Upper lobe of right lung (tissue), 1 donor: Measurements from ENCODE around the gene CWC22. TPM values are rescaled to one million over a fixed set of nuclear protein-coding genes. Genes with fewer than 3 reads are reported as not detected.
"Not testable (repeated sequence)": the region's sequence is repeated elsewhere in the genome, so short reads cannot be mapped to it uniquely, and the experiment has no call there.

Experiments
- ATAC-seq: fragments of 200-7000 bp; cut with Tn5 transposase; one replicate; pipeline ENCODE4 v1.9.1; 2020; ENCODE audit warnings: mild to moderate bottlenecking, moderate library complexity
- DNase-seq: peaks from one replicate; pipeline ENCODE4 v3.0.0-alpha.2; 2020
- H3K27ac ChIP-seq: fragments of 200-600 bp; one replicate; pipeline ENCODE4 v1.8.0; 2022
- H3K27me3 ChIP-seq: fragments of 200-600 bp; one replicate; pipeline ENCODE4 v1.8.0; 2022; ENCODE audit warnings: mild to moderate bottlenecking
- H3K36me3 ChIP-seq: fragments of 200-600 bp; one replicate; pipeline ENCODE4 v1.8.0; 2022
- H3K4me1 ChIP-seq: fragments of 200-600 bp; one replicate; pipeline ENCODE4 v1.8.0; 2022
- H3K4me3 ChIP-seq: fragments of 200-600 bp; one replicate; pipeline ENCODE4 v1.8.0; 2022; ENCODE audit warnings: mild to moderate bottlenecking
- H3K9me3 ChIP-seq: fragments of 200-600 bp; one replicate; pipeline ENCODE4 v1.8.0; 2022
- intact Hi-C: fragments of 100-400 bp; cut with DNase I; formaldehyde crosslinking; loops from one replicate; pipeline ENCODE4 v1.11.0; 2022
- total RNA-seq: library from RNA; stranded (reverse); fragmentation: NEBNext Ultra II Directional; extraction: Animal tissue kit (Norgen Biotek cat#: 25700); gene quantifications from one replicate; pipeline ENCODE4 v1.2.1, GENCODE V29; 2021
- TF ChIP-seq, protein P1 (sequence below): fragments of 200-600 bp; IDR thresholded peaks from one replicate; pipeline ENCODE4 v1.8.0; 2022; ENCODE audit warnings: antibody characterized with exemption
- donor health status: DM: no; HTN: yes; CAD: no; lungs with severe emphysema.

The CWC22 gene
- total RNA-seq, 1 donor from 2014 or later: 19.8 TPM

DNA sequence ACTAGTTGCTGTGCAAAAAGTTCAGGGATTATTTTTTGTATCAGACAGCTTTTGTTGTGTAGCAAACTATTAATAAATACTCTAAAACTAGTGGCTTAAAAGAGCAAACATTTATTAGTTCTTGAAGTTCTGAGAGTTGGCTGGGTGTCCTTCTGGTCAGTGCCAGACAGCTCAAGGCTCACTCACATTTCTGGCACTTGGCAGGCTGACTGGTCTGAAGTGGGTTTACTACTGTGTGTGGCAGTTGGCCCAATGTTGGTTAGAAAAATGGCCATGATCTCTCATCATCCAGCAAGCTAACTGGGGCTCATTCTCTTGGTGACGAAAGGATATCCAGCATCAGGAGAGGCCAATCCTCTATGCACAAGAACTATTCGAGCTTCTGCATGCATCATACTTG is 74.3 kb downstream of the CWC22 start:
- Histone ChIP-seq H3K27ac (no peak overlapping the region), H3K4me1 (no peaks in the 10 kb centered on the region), H3K4me3 (no peak overlapping the region), H3K36me3 (no peaks in the 10 kb centered on the region), H3K27me3 (no peaks in the 10 kb centered on the region), H3K9me3 (no peaks in the 10 kb centered on the region)
- ATAC-seq (peak; percentile 85), DNase-seq (peak; percentile 66)
- intact Hi-C loops: no loop called here
- TF ChIP-seq, protein P1, sequence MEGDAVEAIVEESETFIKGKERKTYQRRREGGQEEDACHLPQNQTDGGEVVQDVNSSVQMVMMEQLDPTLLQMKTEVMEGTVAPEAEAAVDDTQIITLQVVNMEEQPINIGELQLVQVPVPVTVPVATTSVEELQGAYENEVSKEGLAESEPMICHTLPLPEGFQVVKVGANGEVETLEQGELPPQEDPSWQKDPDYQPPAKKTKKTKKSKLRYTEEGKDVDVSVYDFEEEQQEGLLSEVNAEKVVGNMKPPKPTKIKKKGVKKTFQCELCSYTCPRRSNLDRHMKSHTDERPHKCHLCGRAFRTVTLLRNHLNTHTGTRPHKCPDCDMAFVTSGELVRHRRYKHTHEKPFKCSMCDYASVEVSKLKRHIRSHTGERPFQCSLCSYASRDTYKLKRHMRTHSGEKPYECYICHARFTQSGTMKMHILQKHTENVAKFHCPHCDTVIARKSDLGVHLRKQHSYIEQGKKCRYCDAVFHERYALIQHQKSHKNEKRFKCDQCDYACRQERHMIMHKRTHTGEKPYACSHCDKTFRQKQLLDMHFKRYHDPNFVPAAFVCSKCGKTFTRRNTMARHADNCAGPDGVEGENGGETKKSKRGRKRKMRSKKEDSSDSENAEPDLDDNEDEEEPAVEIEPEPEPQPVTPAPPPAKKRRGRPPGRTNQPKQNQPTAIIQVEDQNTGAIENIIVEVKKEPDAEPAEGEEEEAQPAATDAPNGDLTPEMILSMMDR: no peak

DNA sequence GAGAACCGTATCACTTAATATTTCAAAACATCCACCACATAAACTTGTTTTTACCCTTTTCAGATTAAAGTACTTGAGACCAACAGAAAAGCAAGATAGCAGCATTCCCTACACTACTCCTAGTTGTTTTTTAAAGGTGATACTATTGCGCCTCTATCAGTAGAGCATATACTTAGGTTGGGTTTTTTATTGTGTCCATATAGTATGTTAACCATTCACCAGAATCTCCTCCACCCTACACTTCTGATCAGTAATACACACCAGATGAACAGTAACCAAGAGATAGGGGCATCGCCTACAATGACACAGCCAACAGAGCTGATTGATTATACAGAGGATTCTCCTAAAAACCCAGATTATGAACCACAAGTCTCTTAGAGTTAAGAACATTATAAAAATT is 75.6 kb downstream of the CWC22 start:
- Histone ChIP-seq H3K9me3 (no peaks in the 10 kb centered on the region), H3K27me3 (no peaks in the 10 kb centered on the region), H3K27ac (no peak overlapping the region), H3K4me3 (no peak overlapping the region), H3K36me3 (no peaks in the 10 kb centered on the region), H3K4me1 (no peaks in the 10 kb centered on the region)
- ATAC-seq (no peak), DNase-seq (no peak)
- intact Hi-C loops: no loop called here
- TF ChIP-seq, protein P1: no peak

DNA sequence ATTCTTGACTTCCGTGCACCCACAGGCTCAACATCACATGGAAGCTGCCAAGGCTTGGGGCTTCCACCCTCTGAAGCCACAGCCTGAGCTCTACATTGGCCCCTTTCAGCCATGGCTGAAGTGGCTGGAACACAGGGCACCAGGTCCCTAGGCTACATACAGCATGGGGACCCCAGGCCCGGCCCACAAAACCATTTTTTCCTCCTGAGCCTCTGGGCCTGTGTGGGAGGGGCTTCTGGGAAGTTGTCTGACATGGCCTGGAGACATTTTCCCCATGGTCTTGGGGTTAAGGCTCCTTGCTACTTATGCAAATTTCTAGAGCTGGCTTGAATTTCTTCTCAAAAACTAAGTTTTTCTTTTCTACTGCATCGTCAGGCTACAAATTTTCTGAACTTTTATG is 77.1 kb downstream of the CWC22 start:
- H3K4me1 ChIP-seq, H3K4me3 ChIP-seq, H3K27ac ChIP-seq, H3K9me3 ChIP-seq, H3K27me3 ChIP-seq, intact Hi-C loops, ATAC-seq, H3K36me3 ChIP-seq, DNase-seq: not testable (repeated sequence)

DNA sequence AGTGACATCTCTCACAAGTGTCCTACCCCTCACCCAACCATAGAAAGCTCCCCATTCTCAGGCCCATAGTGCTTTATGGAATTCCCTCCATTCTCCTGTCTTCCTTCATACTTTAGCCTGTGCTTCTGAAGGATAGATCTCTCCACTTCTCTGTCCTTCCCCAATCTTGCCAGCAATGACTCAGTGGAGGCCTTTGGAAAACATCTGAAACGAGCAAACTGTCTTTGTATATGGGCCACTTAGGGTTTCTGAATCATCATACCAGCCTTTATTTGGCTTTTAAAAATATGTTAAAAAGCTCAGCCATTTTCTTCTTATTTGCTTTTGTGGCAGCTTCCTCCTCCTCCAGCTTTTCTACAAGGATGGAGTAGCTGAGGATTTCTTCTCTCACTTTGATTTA is 80.1 kb downstream of the CWC22 start:
- H3K36me3 ChIP-seq: no peaks in the 10 kb centered on the region
- no peaks in the 10 kb centered on the region for H3K27me3 ChIP-seq
- ATAC-seq (no peak), DNase-seq (no peak)
- H3K4me3 ChIP-seq: no peak overlapping the region
- no peaks in the 10 kb centered on the region for H3K4me1 ChIP-seq
- intact Hi-C loops: no loop called here
- no peak overlapping the region for H3K27ac ChIP-seq
- TF ChIP-seq, protein P1: no peak
- peaks cover 5% of the 10 kb centered on the region for H3K9me3 ChIP-seq

DNA sequence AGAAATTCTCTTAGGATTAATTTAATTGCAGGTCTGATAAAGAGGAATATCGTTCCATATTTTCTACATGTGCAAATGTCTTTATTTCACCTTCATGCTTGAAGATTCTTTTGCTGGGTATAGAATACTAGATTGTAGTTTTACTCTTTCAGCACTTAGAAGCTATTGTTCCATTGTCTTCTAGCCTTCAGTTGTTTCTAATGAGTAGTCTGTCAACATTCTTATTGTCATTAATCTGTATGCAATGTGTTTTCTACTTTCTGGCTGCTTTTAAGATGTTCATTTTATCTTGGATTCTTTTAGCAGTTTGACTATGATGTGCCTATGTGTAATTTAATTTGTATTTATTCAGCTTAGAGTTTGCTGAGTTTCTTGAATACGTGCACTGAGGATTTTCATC is 81.4 kb downstream of the CWC22 start:
- ATAC-seq: no peak
- intact Hi-C loops: no loop called here
- Histone ChIP-seq H3K4me1 (no peaks in the 10 kb centered on the region), H3K27me3 (no peaks in the 10 kb centered on the region), H3K9me3 (peaks cover 5% of the 10 kb centered on the region), H3K36me3 (no peaks in the 10 kb centered on the region), H3K4me3 (no peak overlapping the region), H3K27ac (no peak overlapping the region)
- DNase-seq: no peak
- TF ChIP-seq, protein P1: no peak

DNA sequence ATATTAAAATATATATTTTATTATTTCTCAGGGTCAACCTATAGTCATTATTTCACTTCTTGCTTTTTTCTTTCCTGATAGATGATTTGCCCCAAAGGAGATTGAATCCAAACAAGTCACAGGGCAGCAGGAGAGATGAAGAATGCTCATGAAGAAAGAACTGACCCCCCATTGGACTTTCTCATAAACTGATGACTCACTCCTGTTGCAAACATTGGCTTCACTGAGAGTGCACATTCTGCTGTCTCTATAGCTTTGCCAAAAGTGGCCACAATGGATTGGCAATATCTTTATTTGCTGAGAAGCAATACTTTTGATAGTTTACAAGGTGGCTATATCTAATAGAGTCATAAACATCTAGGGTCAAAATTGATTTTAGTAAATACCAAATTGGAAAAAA is 89.8 kb downstream of the CWC22 start:
- no peaks in the 10 kb centered on the region for H3K27me3 ChIP-seq
- no peaks in the 10 kb centered on the region for H3K9me3 ChIP-seq
- H3K27ac ChIP-seq: no peak overlapping the region
- intact Hi-C loops: no loop called here
- TF ChIP-seq, protein P1: no peak
- H3K4me3 ChIP-seq: no peak overlapping the region
- H3K36me3 ChIP-seq: no peaks in the 10 kb centered on the region
- no peak for DNase-seq
- ATAC-seq: no peak
- no peaks in the 10 kb centered on the region for H3K4me1 ChIP-seq
